Stomach smooth muscle (tissue), 2 donors: ENCODE results near the gene SERHL2.
A peak's percentile ranks its signal among the peaks of the same experiment; 100 is the strongest.
"Not testable (repeated sequence)": the region's sequence is repeated elsewhere in the genome, so short reads cannot be mapped to it uniquely, and the experiment has no call there.

Experiments
- H3K27ac ChIP-seq: one replicate; pipeline ENCODE4 v1.7.0; 2013; ENCODE audit warnings: mild to moderate bottlenecking, low read length, inconsistent platforms
- H3K27me3 ChIP-seq, 2 donors: one replicate each; pipeline ENCODE4 v1.7.0; 2013; ENCODE audit warnings: low read length in 2 of 2; ENCODE audit not compliant: insufficient read depth in 2 of 2, control insufficient read depth in 1 of 2
- H3K36me3 ChIP-seq, 2 donors: one replicate each; pipeline ENCODE4 v1.7.0; 2013; ENCODE audit warnings: low read length in 2 of 2; ENCODE audit not compliant: control insufficient read depth in 2 of 2, insufficient read depth in 2 of 2
- H3K4me1 ChIP-seq: one replicate; pipeline ENCODE4 v1.7.0; 2013; ENCODE audit warnings: low read length; ENCODE audit not compliant: control insufficient read depth, insufficient read depth
- H3K4me3 ChIP-seq, 2 donors: one replicate each; pipeline ENCODE4 v1.7.0; 2013; ENCODE audit warnings: low read length in 2 of 2
- H3K9ac ChIP-seq, 2 donors: one replicate each; pipeline ENCODE4 v1.7.0; 2013; ENCODE audit warnings: low read length in 2 of 2, mild to moderate bottlenecking in 1 of 2
- H3K9me3 ChIP-seq, 2 donors: one replicate each; pipeline ENCODE4 v1.7.0; 2013; ENCODE audit warnings: low read length in 2 of 2; ENCODE audit not compliant: control insufficient read depth in 2 of 2
- donor health status: healthy.
- donor health status: Pancreatic carcinoma.

Gene SERHL2

DNA sequence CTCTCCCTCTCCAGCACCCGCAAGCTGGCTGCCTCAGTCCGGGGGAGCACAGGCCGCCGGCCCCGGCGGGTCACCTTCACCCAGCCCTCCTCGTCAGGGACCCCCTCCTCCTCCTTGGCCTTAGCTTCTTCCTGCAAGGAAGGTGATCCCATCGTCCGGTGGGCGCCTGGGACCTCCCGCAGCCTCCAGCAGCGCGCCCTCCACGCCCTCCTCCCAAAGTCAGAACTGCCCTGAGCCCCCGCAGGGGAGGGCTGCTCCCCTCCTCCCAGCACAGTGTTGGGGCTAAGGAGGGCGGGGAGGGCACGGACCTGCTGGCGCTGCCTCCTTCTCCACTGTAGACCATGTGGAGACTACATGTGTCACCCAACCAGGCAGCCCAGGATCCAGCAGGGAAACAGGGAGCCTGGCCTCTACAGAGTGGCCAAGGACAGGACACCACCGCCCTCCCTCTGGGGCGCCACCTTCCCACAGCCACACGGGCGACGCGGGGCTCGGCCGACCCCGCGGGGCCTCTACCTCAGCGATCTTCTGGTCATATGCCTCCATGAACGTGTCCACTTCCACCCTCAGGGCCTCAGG, 22.3 kb downstream of the SERHL2 start:
- H3K4me3 ChIP-seq, H3K27ac ChIP-seq: not testable (repeated sequence)
- peaks cover 4 to 15% of the 10 kb centered on the region in 2 donors for H3K36me3 ChIP-seq

DNA sequence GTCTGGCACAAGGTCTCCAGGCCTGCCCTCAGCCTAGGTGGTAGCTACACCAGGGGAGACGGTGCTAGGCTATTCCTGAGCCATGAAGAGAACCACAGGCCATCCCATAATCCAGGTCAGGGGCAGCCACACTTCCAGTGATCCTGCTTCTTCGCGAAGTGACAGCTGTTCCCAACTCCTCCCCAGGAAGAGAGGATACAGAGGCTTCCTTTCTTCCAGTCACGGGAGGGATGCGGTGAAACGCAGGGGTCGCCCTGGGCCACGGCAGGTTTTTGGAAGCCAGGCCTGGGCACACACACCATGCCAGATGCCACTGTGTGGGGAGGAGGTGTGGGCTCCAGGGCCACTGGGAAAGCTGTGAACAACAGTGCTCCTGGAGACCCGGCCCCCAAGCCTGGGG, 23.4 kb downstream of the SERHL2 start:
- not testable (repeated sequence) for H3K4me3 ChIP-seq

More for the DNA sequence above, 22.3 kb downstream of the SERHL2 start:
- H3K9me3 ChIP-seq, H3K27me3 ChIP-seq, H3K9ac ChIP-seq, H3K4me1 ChIP-seq: not testable (repeated sequence)

GRCh38 chr22:42577623-42578240, 24.0 kb downstream of the SERHL2 start:
- H3K27ac ChIP-seq = no peak overlapping the region
- H3K36me3 ChIP-seq = peaks cover 4 to 13% of the 10 kb centered on the region in 2 donors
- H3K4me3 ChIP-seq = no peak overlapping the region
- no peak overlapping the region for H3K9ac ChIP-seq
- peaks cover 9% of the 10 kb centered on the region for H3K4me1 ChIP-seq
- H3K27me3 ChIP-seq = no peaks in the 10 kb centered on the region
- no peaks in the 10 kb centered on the region for H3K9me3 ChIP-seq

More for the DNA sequence above, 23.4 kb downstream of the SERHL2 start:
- H3K9ac ChIP-seq, H3K9me3 ChIP-seq, H3K27ac ChIP-seq, H3K27me3 ChIP-seq, H3K4me1 ChIP-seq: not testable (repeated sequence)
- H3K36me3 ChIP-seq = peaks cover 4 to 13% of the 10 kb centered on the region in 2 donors

GRCh38 chr22:42580040-42580439, 26.3 kb downstream of the SERHL2 start:
- peaks cover 24 to 26% of the 10 kb centered on the region in 2 donors for H3K36me3 ChIP-seq
- not testable (repeated sequence) for H3K4me3 ChIP-seq, H3K4me1 ChIP-seq, H3K27ac ChIP-seq, H3K9ac ChIP-seq, H3K9me3 ChIP-seq, H3K27me3 ChIP-seq

- H3K27me3 ChIP-seq, H3K27ac ChIP-seq, H3K9me3 ChIP-seq, H3K4me1 ChIP-seq: not testable (repeated sequence)
- peak overlapping the region; percentile 42 to 76 for H3K9ac ChIP-seq
- H3K36me3 ChIP-seq = peaks cover 36 to 38% of the 10 kb centered on the region in 2 donors
- peak overlapping the region; percentile 60 to 76 for H3K4me3 ChIP-seq
These were observed 27.5 kb downstream of the SERHL2 start for GRCh38 chr22:42581194-42581761.

DNA sequence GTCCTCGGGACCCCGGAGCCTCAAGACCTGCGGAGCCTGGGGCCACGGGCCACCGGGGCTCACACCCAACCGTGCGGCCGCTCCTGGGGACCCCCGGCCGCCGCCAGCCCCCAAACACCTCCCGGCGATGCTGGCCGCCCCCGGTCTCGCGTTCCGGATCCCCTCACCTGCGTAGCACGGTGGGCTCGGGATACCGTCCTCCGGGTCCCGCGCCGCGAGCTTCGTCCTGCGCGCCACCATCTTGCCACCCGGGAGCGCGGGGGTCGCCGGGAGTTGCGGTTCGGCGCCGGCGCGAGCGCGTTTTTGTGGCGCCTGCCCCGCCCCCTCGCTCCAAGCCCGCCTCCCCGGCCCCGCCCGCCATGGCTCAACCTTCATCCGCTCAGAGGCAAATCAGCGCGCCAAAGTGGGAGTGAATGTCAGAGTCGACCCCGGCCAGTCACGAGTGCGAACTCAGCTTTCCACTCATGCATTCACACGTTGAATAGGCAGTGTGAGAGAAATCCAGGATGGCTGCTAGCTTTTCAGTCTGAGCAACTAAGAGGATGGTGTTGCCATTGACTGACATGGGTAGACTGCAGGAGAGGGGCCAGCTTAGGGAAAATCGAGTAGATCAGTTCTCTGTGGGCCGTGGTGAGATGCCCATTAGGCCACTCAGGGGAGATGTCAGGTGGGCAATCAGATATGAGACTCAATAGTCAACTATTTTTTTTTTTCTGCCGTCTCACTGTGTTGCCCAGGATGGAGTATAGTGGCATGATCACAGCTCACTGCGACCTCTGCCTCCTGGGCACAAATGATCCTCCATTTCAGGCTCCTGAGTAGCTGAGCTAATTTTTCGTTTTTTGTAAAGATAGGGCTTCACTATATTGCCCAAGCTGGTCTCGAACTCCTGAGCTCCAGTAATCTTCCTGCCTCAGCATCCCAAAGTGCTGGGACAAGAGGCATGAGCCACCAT, 28.3 kb downstream of the SERHL2 start:
- Histone ChIP-seq H3K36me3 (peaks cover 43 to 44% of the 10 kb centered on the region in 2 donors), H3K4me1 (peaks cover 9% of the 10 kb centered on the region), H3K9me3 (no peaks in the 10 kb centered on the region), H3K27ac (no peak overlapping the region), H3K27me3 (no peaks in the 10 kb centered on the region), H3K9ac (peak overlapping the region in 1 of 2 donors; percentile 76), H3K4me3 (peak overlapping the region; percentile 68 to 76)

GRCh38 chr22:42582987-42583386, 29.2 kb downstream of the SERHL2 start:
- Histone ChIP-seq H3K9ac (no peak overlapping the region), H3K9me3 (no peaks in the 10 kb centered on the region), H3K27me3 (no peaks in the 10 kb centered on the region), H3K36me3 (peaks cover 44 to 46% of the 10 kb centered on the region in 2 donors), H3K27ac (no peak overlapping the region), H3K4me1 (peaks cover 9% of the 10 kb centered on the region), H3K4me3 (no peak overlapping the region)

GRCh38 chr22:42584364-42584940, 30.7 kb downstream of the SERHL2 start:
- H3K27me3 ChIP-seq = no peaks in the 10 kb centered on the region
- peaks cover 42 to 46% of the 10 kb centered on the region in 2 donors for H3K36me3 ChIP-seq
- no peaks in the 10 kb centered on the region for H3K9me3 ChIP-seq
- H3K27ac ChIP-seq = no peak overlapping the region
- H3K4me1 ChIP-seq = peaks cover 9% of the 10 kb centered on the region
- H3K9ac ChIP-seq = no peak overlapping the region
- H3K4me3 ChIP-seq = no peak overlapping the region

GRCh38 chr22:42585096-42585495, 31.3 kb downstream of the SERHL2 start:
- Histone ChIP-seq H3K36me3 (peaks cover 42 to 47% of the 10 kb centered on the region in 2 donors), H3K9me3 (no peaks in the 10 kb centered on the region), H3K27me3 (no peaks in the 10 kb centered on the region), H3K27ac (no peak overlapping the region), H3K4me1 (peaks cover 9% of the 10 kb centered on the region), H3K4me3 (no peak overlapping the region), H3K9ac (no peak overlapping the region)

- H3K27ac ChIP-seq = no peak overlapping the region
- H3K4me3 ChIP-seq = no peak overlapping the region
- H3K36me3 ChIP-seq = peaks cover 43 to 52% of the 10 kb centered on the region in 2 donors
- H3K4me1 ChIP-seq = peaks cover 4% of the 10 kb centered on the region
- no peak overlapping the region for H3K9ac ChIP-seq
- no peaks in the 10 kb centered on the region for H3K27me3 ChIP-seq
- H3K9me3 ChIP-seq = no peaks in the 10 kb centered on the region
These were observed 32.6 kb downstream of the SERHL2 start for GRCh38 chr22:42586381-42586780.
